GM19240 (cell line): ENCODE results near the gene CEPT1.
"Not testable (repeated sequence)": the region's sequence is repeated elsewhere in the genome, so short reads cannot be mapped to it uniquely, and the experiment has no call there.

ENCODE experiments used
- DNase-seq: peaks from one replicate; pipeline ENCODE4 v3.0.0; 2011; ENCODE audit warnings: low spot score; ENCODE audit not compliant: insufficient read length

Gene CEPT1

GRCh38 chr1:111208921-111209320, 68.9 kb downstream of the CEPT1 start:
- DNase-seq: no peak

GRCh38 chr1:111209622-111210021, 69.6 kb downstream of the CEPT1 start:
- no peak for DNase-seq

DNA sequence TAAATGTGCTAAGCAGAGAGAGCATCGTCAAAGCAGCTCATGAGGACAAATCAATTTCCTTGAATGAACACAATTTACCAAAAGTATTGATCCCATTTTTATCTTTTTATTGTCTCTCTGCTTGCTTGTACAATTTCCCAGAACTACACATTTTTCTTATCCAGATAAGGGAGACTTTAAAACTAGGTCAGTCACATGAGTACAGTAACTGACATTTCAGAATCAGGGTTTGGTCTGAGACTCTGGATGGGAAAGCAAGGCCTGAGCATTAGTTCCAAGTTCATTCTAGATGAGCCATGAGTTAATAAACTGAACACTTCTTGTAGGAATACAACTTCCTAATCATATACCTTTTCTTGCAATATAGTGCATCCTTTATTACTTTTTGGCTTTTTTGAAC, 71.9 kb downstream of the CEPT1 start:
- no peak for DNase-seq

- DNase-seq: no peak
These were observed 72.8 kb downstream of the CEPT1 start for GRCh38 chr1:111212634-111213335.

GRCh38 chr1:111213412-111213811, 73.4 kb downstream of the CEPT1 start:
- DNase-seq: no peak

DNA sequence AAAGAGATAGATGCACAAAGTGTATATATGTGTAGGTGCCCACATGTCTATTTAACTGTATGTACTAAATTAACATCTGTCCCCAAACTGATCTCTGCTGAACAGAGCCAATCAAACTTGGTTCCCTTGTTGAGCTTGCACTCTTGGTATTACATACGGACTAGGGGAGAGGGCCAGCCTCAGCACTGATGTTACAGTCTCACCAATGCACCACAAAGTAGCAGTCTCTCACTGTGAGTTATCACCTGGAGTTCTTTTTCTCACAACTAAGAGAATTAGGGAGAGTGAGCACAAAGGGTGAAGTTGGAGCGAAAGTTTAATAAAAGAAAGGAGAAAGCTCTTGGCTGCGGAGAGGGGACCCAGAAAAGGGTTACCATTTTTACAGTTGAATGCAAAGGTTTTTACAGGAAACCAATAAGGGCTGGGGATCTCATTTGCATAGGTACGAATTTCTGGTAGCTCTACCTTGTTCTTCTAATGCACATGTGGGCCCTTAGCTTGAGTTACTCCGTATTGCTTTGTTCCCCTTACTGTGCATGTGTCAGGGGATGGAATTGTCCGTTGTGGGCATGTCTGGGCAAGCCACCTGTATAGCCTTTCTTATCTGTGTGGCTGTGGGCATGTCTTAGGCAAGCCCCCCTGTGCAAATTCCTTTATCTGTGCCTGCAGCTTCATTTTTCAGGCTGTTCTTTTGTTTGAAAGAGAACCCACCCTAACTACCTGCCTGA, 74.2 kb downstream of the CEPT1 start:
- no peak for DNase-seq

DNA sequence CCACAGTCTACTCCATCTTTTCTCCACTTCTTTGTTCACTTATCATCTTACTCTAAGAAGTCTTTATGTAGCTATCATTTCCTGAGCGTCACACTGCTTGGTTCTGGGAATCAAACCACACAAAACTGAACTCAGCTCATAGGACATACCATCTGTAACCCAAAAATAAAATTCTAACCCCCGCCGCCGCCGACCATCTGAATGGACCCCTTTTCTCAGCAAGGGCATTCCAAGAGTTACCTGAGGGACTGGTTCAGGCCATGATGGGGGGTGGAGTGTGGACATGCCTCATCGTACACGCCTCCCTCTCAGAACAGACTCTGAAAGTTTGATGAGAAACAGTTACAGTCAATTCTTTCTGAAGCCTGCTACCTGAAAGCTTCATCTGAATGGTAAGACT, 74.9 kb downstream of the CEPT1 start:
- DNase-seq: no peak

- not testable (repeated sequence) for DNase-seq
These were observed 75.3 kb downstream of the CEPT1 start for GRCh38 chr1:111215285-111215684.

GRCh38 chr1:111216751-111217150, 76.7 kb downstream of the CEPT1 start:
- DNase-seq: no peak

GRCh38 chr1:111217183-111217910, 77.3 kb downstream of the CEPT1 start:
- no peak for DNase-seq

DNA sequence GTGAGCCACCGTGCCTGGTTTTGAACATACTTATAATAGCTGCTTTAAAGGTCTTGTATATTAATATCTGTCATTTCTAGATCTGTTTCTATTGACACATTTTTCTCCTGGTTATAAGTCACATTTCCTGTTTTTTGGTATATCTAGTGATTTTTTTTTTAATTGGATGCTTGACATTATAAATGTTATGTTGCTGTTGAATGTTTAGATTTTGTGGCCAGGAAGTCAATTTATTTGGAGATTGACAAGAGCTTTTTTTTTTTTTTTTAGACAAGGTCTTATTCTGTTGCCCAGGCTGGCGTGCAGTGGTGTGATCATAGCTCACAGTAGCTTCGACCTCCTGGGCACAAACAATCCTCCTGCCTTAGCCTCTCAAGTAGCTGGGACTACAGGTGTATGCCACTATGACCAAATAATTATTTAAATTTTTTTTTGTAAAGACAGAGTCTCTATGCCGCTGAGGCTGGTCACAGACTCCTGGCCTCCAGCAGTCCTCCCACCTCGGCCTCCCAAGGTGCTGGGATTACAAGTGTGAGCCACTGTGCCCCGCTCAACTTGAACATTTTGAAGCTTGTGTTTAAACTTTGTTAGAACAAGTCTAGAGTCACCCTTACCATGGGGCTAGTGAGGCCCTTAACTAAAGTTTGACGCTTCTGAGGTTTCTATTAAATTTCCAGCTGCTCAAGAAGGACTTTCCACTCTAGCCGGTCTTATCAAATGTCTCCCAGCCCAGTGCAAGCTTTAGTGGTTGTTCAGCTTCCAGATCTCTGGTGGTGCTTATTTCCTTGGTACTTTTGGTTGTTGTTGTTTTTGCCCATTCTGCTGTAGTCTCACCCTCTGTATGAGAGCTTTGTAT, 78.9 kb downstream of the CEPT1 start:
- no peak for DNase-seq

DNA sequence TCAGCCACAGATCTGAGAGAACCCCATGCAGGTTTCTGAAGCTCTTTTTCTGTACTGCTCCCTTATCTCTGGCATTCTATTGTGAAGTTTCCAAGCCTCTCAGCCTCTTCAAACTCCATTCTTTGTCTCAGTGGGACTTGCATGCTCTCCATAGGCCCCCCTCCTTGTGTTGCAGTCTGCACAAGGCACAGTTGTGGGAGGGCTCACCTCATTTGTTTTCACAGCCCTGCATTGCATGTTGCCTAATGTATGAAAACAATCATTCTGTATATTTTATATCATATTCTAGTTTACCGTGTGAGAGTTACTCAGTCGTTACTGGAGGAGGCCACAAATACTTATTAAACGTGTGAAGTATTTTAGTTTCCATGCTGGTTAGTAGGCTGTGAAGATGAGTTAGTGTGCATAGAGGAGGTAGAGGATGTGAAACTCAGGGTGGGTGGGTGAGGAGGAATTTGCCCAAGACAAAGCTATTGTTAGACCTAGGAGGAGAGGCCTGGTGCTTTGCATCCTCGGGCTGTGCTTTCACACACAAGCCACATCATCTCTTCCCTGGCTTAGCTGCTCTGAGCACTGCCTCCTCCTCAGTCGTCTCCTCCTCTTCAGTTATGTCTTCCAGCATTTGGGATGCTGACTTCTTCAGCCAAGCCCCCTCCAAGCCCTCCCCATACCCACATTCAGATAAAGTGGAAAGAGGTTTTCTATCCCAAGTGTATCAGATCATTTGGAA, 79.7 kb downstream of the CEPT1 start:
- DNase-seq: no peak

DNA sequence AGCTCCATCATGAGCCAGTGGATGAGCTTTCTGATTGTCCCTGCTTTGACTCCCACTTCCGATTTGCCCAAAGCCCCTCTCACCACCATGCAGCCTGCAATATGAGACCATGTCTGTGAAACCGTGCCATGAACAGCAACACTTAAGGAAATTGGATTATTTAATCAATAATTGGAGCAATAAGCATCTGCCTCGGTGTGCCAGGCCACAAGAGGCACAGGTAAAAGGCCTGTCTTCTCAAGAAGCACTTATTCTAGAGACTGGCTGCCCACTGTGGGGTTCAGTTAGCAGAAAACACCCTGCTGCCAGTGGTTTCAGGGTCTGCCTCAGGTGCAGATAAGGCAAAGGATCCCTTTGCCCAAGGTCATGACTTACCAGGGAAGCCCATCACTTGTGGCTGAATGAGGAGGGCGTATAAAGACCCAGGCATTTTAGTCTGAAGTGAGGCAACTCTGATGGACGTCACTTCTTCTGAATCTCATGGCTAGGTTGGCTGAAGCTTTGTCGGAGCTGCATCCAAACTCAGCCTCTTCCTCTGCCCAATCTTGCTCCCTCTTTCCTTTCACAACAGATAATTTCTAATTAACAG, 80.4 kb downstream of the CEPT1 start:
- no peak for DNase-seq

DNA sequence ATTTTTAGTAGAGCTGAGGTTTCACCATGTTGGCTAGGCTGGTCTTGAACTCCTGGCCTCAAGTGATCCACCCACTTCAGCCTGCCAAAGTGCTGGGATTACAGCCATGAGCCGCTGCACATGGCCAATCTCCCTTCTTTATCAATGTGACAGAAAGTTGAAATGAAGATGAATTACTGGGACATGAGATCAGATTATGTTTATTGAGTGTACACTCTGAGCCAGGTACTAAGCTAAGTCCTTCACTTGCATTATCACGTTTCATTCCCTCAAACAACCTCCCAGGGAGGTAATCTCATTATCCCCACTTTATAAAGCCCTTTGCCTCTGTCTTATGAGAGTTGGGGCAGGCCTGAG, 81.2 kb downstream of the CEPT1 start:
- DNase-seq: no peak

DNA sequence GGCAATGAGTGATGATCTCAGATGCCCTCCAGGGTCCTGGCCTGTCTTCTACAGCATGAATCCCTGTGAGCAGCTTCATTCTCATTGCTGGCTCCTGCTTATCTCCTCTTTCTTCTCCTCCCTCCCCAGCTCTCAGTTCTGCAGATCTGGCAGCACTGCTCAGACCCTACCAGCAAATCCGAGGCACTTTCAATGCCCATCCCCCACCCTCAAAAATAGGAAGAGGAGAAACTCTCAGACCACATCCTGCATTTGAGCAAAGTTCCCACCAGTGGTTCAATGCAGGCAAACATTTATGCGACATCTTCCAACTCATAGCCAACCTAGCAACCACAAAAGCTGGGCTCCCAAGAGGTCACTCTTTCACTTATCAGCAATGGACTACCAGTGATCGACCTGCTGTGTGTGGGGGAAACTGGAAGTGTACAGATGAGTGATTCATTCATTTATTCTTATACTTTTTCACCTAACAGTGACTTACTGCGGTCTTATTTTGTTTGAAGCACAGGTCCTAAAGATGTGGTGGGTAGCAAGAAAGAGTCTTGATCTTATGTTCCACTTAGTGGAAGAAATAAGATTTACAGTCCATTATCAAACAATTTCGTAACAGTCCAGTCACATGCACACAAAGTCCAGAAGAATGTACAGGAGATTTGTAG, 81.7 kb downstream of the CEPT1 start:
- no peak for DNase-seq

DNA sequence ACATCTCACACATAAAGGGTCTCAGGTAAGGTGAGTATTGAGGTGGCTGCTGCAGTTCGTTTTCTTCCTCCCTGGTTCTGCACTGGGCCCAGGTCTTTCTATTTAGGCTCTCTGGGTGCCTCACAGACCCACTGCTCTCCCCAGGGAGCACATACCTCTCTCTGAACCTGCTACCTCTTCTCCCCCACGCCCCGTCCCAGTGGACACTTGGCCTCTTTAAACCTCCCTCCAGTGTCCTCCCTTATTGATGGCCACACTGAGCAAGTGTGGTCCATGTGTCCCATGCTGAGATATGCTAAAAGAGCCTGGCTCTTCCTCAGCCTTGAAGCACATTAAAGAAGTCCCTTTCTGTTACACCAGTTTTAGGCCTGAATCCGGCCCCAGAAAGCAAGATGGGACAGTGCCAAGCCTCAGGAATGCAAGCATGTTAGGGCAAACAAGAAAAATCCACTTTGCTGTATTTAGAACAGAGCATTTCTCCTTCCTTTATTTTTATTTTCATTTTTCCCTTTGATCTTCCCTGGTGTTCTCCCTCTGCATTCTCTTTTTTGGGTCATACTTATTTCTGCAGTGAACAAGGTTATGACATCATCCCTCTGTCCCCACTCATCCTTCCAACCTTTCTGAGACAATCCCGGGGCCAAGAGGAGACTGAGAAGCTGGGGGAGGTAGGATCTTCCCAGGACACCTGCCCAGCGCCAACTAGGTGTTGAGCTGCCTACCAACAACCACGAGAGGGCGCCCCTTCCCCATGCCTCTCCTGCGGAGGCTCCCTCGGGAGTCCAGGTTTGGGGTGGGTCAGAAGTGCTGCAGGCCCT, 82.5 kb downstream of the CEPT1 start:
- DNase-seq: no peak

DNA sequence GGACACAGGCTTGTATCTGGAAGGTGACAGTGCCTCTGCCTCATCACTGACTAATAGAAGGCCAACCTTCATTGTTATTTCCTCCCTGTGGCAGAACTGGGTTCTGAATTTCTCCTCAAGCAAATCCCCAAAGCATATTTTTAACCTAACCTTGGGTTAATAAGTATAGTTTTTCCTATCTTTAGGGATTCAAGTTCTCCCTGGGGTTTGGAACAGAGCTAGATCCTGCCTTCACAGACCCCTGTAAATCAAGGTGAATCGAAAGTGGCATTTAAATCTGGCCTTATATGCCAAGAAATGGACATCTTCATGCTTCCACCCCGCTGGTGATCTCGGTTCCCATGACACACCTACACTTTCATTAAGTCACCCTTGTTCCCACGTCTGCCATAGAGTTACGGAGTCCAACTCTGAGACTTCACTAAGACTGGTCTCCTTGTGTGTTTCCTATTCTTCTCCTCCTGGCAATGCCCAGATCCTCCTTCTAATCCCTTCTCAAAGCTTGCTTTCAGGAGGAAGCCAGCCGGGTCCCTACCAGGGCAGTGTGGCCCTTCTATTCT, 83.2 kb downstream of the CEPT1 start:
- DNase-seq: no peak

- no peak for DNase-seq
These were observed 85.1 kb downstream of the CEPT1 start for GRCh38 chr1:111225091-111225490.
